Neural cell (in vitro differentiated cells): ENCODE data around the gene ACOT8. TPM values are rescaled to one million over a fixed set of nuclear protein-coding genes. Genes with fewer than 3 reads are reported as not detected.
A peak's percentile ranks its signal among the peaks of the same experiment; 100 is the strongest.

ENCODE experiments used
- H2AFZ ChIP-seq: fragments of 200-600, 300-800 bp; sonication (generic), shearing (Covaris generic); 2 replicates; pipeline ENCODE4 v1.6.0; 2014; ENCODE audit warnings: low read depth, mild to moderate bottlenecking, antibody characterized with exemption, low read length, moderate library complexity
- H3F3A ChIP-seq: fragments of 200-600 bp; shearing (Covaris generic); 2 replicates; pipeline ENCODE4 v1.6.1; 2016; ENCODE audit warnings: mild to moderate bottlenecking, moderate library complexity, mixed read lengths, antibody characterized with exemption, low read length; ENCODE audit not compliant: insufficient read depth, poor library complexity, severe bottlenecking
- H3K27ac ChIP-seq: fragments of 200-600, 300-800 bp; sonication (generic), shearing (Covaris generic); 2 replicates; pipeline ENCODE4 v1.5.1; 2014; ENCODE audit warnings: mild to moderate bottlenecking, low read length, moderate library complexity
- H3K27me3 ChIP-seq: fragments of 300-800, 200-600 bp; sonication (generic), shearing (Covaris generic); 2 replicates; pipeline ENCODE4 v1.6.0; 2014; ENCODE audit warnings: mild to moderate bottlenecking, low read depth, low read length, moderate library complexity; ENCODE audit not compliant: insufficient read depth
- H3K36me3 ChIP-seq: fragments of 300-800, 200-600 bp; sonication (generic), shearing (Covaris generic); 2 replicates; pipeline ENCODE4 v1.5.1; 2014; ENCODE audit warnings: mild to moderate bottlenecking, antibody characterized with exemption, low read length, moderate library complexity; ENCODE audit not compliant: insufficient read depth
- H3K4me2 ChIP-seq: fragments of 300-800, 200-600 bp; sonication (generic), shearing (Covaris generic); 2 replicates; pipeline ENCODE4 v1.6.0; 2014; ENCODE audit warnings: mild to moderate bottlenecking, low read length
- H3K4me3 ChIP-seq: fragments of 300-800, 200-600 bp; sonication (generic), shearing (Covaris generic); 2 replicates; pipeline ENCODE4 v1.5.1; 2014; ENCODE audit warnings: mild to moderate bottlenecking, low read length, moderate library complexity
- H3K79me2 ChIP-seq: fragments of 200-600 bp; shearing (Covaris generic); replicated peaks from 2 replicates; pipeline ENCODE4 v1.6.0; 2014; ENCODE audit warnings: mild to moderate bottlenecking, low read length, moderate library complexity; ENCODE audit not compliant: insufficient read depth
- H3K9ac ChIP-seq: fragments of 300-800, 200-600 bp; sonication (generic), shearing (Covaris generic); 2 replicates; pipeline ENCODE4 v1.6.1; 2016; ENCODE audit warnings: mild to moderate bottlenecking, low read length, mixed read lengths
- H3K9me2 ChIP-seq: fragments of 200-600 bp; shearing (Covaris generic); 2 replicates; pipeline ENCODE4 v1.6.1; 2016; ENCODE audit warnings: mild to moderate bottlenecking, low read length, mixed read lengths; ENCODE audit not compliant: insufficient read depth
- H3K9me3 ChIP-seq: fragments of 200-600, 300-800 bp; sonication (generic), shearing (Covaris generic); 2 replicates; pipeline ENCODE4 v1.6.1; 2016; ENCODE audit warnings: mild to moderate bottlenecking, mixed run types, low read length, moderate library complexity, mixed read lengths
- H4K20me1 ChIP-seq: fragments of 200-600 bp; shearing (Covaris generic); 2 replicates; pipeline ENCODE4 v1.6.1; 2016; ENCODE audit warnings: mild to moderate bottlenecking, mixed run types; ENCODE audit not compliant: insufficient read depth
- CTCF ChIP-seq: fragments of 450-650 bp; IDR thresholded peaks from 2 replicates; pipeline ENCODE4 v1.5.1; 2014; ENCODE audit warnings: antibody characterized with exemption, mild to moderate bottlenecking, moderate library complexity; ENCODE audit not compliant: poor library complexity, severe bottlenecking
- EP300 ChIP-seq: fragments of 450-650 bp; conservative IDR thresholded peaks from 2 replicates; pipeline ENCODE4 v1.6.1; 2014; ENCODE audit warnings: antibody characterized with exemption, mild to moderate bottlenecking, moderate library complexity; ENCODE audit not compliant: poor library complexity, severe bottlenecking
- EZH2 ChIP-seq: fragments of 200-600, 300-800 bp; shearing (Covaris generic), sonication (generic); IDR thresholded peaks from 2 replicates; pipeline ENCODE4 v1.6.1; 2014; ENCODE audit warnings: antibody characterized with exemption, low read length, borderline replicate concordance, mild to moderate bottlenecking; ENCODE audit not compliant: insufficient read depth, poor library complexity, severe bottlenecking
- MXI1 ChIP-seq: fragments of 450-650 bp; conservative IDR thresholded peaks from 2 replicates; pipeline ENCODE4 v1.6.1; 2014; ENCODE audit warnings: antibody characterized with exemption, mild to moderate bottlenecking; ENCODE audit not compliant: poor library complexity, severe bottlenecking
- POLR2AphosphoS5 ChIP-seq: IDR thresholded peaks from 2 replicates; pipeline ENCODE4 v1.6.1; 2012
- RAD21 ChIP-seq: fragments of 450-650 bp; conservative IDR thresholded peaks from 2 replicates; pipeline ENCODE4 v1.6.1; 2014; ENCODE audit warnings: antibody characterized with exemption, mild to moderate bottlenecking, moderate library complexity
- REST ChIP-seq: IDR thresholded peaks from 2 replicates; pipeline ENCODE4 v1.6.1; 2012; ENCODE audit warnings: borderline replicate concordance
- SMC3 ChIP-seq: fragments of 450-650 bp; conservative IDR thresholded peaks from 2 replicates; pipeline ENCODE4 v1.6.1; 2014; ENCODE audit warnings: antibody characterized with exemption, mild to moderate bottlenecking, moderate library complexity; ENCODE audit not compliant: poor library complexity
- TAF1 ChIP-seq: IDR thresholded peaks from 2 replicates; pipeline ENCODE4 v1.6.1; 2012; ENCODE audit warnings: low read depth
- polyA plus RNA-seq: library from polyadenylated mRNA; depleted of rRNA; stranded (reverse); fragments of >200 nt; gene quantifications from 2 replicates; pipeline ENCODE4 v1.2.3, GENCODE V29; 2014

The ACOT8 gene
- polyA plus RNA-seq, 1 donor from 2014 or later, result 68.7 TPM

- Histone ChIP-seq H3K4me3 (peak within 1 kb of the TSS; percentile 98), H3K9ac (peak within 1 kb of the TSS; percentile 88), H4K20me1 (no peaks in the 10 kb centered on the region), H3K27ac (peak within 1 kb of the TSS; percentile 67), H3K27me3 (no peaks in the 10 kb centered on the region), H2AFZ (peak within 1 kb of the TSS; percentile 83), H3K9me3 (no peaks in the 10 kb centered on the region), H3K79me2 (no peaks in the 10 kb centered on the region), H3K4me2 (peak within 1 kb of the TSS; percentile 91), H3K9me2 (no peaks in the 10 kb centered on the region), H3F3A (no peaks in the 10 kb centered on the region), H3K36me3 (no peaks in the 10 kb centered on the region)
- peak; percentile 70 for TF ChIP-seq EP300
- no peak for TF ChIP-seq CTCF
- peak; percentile 59 for TF ChIP-seq TAF1
- no peak for TF ChIP-seq EZH2
- TF ChIP-seq POLR2AphosphoS5, result peak; percentile 81
- TF ChIP-seq REST, result peak; percentile 75
- TF ChIP-seq MXI1, result peak; percentile 88
- peak; percentile 48 for TF ChIP-seq RAD21
- peak; percentile 58 for TF ChIP-seq SMC3
Measured at GRCh38 chr20:45890985-45891983, 34.1 kb upstream of the ACOT8 start, which contains the start of the genes CTSA and NEURL2. CTSA (plus strand) TSS chr20:45891335; CDS start chr20:45891569, 234 bp downstream. NEURL2 (minus strand) TSS chr20:45891208; CDS start chr20:45890991, 217 bp downstream.

- Histone ChIP-seq H3K27ac (peak overlapping the region; percentile 67), H3F3A (no peaks in the 10 kb centered on the region)
Measured at GRCh38 chr20:45890077-45890984, 33.1 kb upstream of the ACOT8 start.

More at GRCh38 chr20:45890077-45890984, 33.1 kb upstream of the ACOT8 start:
- Histone ChIP-seq H3K36me3 (no peaks in the 10 kb centered on the region), H3K4me3 (peak overlapping the region; percentile 98), H2AFZ (peak overlapping the region; percentile 83), H4K20me1 (no peaks in the 10 kb centered on the region), H3K4me2 (peak overlapping the region; percentile 91), H3K27me3 (no peaks in the 10 kb centered on the region), H3K9me2 (no peaks in the 10 kb centered on the region), H3K79me2 (no peaks in the 10 kb centered on the region), H3K9ac (peak overlapping the region; percentile 88), H3K9me3 (no peaks in the 10 kb centered on the region)
- TF ChIP-seq RAD21 (no peak), MXI1 (peak; percentile 5), POLR2AphosphoS5 (peak; percentile 22), CTCF (peak; percentile 64), EP300 (no peak), TAF1 (no peak), SMC3 (peak; percentile 55), REST (no peak), EZH2 (no peak)
